OCI-LY1 (cell line): Measurements from ENCODE around the gene DUSP6.

Experiments used
- CTCF ChIP-seq: fragments of 200-600 bp; sonication (generic), shearing (Covaris generic); IDR thresholded peaks from 2 replicates; pipeline ENCODE4 v1.5.1; 2017; ENCODE audit warnings: mild to moderate bottlenecking, antibody characterized with exemption, low read length, moderate library complexity, mixed read lengths
- EZH2 ChIP-seq: fragments of 200-600 bp; sonication (generic), shearing (Covaris generic); IDR thresholded peaks from 2 replicates; pipeline ENCODE4 v1.8.0; 2017; ENCODE audit warnings: borderline replicate concordance, mixed run types, mild to moderate bottlenecking, antibody characterized with exemption, low read length, moderate library complexity, mixed read lengths

DNA sequence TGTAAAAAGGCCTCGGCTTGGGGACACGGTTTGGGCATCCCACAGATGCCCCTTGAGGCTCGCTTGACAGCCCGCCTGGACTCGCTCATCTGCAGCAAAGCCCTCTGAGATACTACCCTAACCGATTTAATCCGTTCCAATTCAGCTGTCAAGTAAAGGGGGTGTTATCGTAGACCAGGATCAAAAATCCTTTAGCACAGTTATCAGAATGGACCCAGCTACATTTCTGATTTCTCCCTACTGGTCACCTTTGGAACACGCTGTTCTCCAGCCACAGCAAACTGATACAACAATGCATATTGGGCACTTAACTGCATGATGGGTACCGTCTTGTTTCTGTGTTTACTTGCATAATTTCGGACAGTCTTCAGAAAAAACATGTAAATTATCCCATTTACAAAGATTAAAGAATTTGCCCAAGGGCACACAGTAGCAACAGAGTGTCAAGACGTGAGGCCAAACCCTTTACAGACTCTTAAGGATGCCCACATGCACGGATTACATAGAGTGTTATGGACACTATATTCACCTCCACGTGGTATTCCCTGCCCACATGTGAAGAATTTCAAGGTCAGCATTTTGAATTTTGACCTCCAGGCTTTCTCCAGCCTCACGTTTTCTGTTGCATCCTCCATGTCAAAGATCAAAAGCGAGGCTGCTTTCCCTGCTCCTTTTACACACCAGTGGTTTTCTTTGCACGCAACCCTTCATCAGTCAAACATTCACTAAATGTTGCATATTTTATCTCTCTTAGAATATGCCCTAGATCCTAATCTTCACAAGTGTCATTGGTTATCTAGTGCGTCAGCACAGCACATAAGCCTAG, 3.2 kb upstream of the DUSP6 start:
- TF ChIP-seq CTCF = no peak
- TF ChIP-seq EZH2 = no peak
